ENCODE results near the gene ANKAR.
"Not testable (repeated sequence)": the region's sequence is repeated elsewhere in the genome, so short reads cannot be mapped to it uniquely, and the experiment has no call there.

Gene ANKAR, protein sequence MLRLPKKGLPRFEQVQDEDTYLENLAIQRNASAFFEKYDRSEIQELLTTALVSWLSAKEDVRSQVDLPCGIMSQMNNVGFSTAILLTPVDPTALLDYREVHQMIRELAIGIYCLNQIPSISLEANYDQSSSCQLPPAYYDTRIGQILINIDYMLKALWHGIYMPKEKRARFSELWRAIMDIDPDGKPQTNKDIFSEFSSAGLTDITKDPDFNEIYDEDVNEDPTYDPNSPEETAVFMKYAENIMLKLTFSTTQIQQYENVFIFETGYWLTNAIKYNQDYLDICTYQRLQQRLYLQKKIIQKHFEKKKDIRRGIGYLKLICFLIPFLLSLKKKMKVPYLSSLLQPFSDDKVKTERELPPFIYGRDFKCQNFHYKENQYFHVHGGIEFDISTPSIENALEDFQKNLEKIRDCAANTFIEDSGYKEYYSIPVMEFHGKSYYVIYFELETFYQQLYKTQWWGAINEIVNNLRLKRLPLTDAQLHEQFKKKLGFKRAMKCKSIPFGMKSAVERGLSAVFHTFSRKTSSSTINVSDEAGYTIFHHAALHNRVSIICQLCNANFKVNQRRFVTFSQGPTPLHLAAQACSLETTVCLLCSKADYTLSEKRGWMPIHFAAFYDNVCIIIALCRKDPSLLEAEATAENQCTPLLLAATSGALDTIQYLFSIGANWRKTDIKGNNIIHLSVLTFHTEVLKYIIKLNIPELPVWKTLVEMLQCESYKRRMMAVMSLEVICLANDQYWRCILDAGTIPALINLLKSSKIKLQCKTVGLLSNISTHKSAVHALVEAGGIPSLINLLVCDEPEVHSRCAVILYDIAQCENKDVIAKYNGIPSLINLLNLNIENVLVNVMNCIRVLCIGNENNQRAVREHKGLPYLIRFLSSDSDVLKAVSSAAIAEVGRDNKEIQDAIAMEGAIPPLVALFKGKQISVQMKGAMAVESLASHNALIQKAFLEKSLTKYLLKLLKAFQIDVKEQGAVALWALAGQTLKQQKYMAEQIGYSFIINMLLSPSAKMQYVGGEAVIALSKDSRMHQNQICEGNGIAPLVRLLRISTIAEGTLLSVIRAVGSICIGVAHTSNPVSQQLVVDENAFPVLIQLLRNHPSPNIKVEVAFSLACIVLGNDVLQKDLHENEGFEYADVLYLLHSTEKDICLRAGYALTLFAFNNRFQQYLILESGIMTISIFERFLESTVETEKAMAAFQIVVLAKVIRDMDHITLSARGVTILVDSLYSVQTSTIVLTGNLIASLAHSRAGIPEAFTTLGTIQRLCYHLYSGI (N-terminal part only)

DNA sequence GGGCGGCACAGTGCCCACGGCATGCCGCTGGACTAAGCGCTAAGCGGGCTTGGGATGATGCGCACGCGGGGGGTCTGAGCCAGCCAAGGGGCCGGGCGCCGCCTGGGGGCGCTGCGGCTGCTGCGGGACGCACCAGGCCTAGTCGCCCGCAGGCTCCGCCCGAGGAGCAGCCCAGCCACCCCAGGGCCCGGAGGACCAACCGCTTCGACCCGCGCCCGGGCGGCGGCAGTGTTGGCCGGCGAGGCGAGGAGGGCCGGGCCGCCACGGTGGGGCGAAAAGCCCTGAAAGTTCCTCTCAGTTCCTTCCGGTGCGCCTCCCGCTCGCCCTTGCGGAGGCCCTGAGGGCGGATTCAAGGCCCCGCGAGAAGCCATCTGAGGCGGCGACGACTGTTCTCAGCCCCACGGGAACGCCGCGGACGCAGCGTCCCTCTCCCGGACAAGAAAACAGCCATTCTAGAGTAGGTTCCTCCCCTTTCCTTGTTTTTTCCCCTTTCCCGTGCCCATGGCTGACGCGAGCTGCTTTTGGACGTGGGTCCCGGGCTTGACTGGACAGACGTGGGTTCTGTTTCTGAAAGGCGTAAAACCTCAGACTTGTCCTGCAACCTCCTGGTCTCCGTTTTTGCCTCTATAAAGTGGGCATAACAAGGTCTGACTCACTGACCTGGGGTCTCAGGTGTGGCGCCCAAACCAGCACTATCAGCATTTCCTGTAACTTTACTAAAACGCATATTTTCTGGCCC is at the start of gene ANKAR:
Gene ANKAR (plus strand): TSS at position 297 of the 739 bp plus-strand sequence. CDS start 1,821 bp downstream, outside the sequence.
- peak; percentile 79 for DNase-seq

DNA sequence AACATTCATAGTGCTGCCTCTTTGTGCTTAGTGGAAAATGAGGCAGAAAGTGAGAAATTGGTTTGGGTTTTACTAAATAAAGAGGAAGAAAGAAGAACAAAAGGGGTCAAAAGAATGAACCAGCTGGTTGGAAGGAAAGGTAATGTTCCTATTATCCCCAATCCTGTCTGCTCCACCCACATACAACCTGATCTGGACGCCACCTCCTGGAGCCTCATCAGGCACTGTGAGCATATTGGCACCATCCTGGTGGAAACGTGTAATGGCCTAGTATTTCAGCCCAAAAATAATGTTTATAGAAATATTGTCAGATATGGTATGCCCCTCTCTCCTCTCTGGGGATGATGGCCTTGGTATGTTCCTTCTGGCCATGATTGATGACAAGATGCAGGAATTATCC is 48.8 kb upstream of the ANKAR start:
- no peak for DNase-seq

DNA sequence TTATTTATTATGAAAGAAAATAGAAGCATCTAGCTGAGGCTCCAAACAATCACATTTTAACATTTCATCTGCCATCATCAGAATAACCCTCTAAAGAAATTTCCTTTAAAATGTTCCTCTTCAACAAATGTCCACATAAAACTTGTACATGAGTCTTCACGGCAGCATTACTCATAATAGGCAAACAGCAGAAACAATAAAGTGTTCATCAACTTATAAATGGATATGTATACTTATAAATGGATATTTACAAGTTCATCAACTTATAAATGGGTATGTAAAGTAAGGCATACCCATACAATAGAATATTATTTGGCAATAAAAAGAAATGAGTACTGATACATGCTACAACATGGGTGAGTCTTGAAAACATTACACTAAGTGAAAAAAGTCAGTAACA is 46.7 kb upstream of the ANKAR start:
- no peak for DNase-seq

DNA sequence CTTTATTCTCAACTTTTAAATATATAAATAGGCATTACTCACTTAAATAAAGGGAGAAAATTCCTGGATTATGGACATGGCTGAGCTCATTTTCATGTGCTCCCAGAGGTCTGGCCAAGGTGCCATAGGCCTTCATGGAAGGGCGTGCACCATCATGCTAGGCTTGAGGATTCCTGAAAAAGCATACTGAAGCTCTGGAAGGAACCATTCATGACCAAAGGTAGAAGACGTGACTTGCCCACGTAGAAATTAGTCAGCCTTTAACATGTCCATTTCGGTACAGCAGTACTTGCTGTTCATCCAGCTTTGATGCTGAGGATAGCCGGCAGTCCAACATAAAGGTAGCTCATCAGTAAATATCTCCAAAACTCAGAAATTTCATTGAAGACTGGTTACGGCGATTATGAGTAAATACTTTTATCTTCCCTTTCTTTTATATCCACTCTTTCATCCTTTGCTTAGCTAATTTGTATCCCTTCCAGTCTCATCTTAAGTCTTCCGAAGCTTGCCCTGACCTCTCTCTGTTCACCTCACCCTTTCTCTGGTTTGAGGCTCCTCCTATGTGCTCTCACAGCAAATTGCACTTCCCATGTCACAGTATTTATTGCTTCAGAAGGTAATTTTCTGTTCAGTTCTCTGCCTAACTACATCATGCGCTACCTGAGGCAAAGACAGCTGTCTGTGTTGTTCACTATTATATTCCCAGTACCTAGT is 45.5 kb upstream of the ANKAR start:
- peak; percentile 9 for DNase-seq

DNA sequence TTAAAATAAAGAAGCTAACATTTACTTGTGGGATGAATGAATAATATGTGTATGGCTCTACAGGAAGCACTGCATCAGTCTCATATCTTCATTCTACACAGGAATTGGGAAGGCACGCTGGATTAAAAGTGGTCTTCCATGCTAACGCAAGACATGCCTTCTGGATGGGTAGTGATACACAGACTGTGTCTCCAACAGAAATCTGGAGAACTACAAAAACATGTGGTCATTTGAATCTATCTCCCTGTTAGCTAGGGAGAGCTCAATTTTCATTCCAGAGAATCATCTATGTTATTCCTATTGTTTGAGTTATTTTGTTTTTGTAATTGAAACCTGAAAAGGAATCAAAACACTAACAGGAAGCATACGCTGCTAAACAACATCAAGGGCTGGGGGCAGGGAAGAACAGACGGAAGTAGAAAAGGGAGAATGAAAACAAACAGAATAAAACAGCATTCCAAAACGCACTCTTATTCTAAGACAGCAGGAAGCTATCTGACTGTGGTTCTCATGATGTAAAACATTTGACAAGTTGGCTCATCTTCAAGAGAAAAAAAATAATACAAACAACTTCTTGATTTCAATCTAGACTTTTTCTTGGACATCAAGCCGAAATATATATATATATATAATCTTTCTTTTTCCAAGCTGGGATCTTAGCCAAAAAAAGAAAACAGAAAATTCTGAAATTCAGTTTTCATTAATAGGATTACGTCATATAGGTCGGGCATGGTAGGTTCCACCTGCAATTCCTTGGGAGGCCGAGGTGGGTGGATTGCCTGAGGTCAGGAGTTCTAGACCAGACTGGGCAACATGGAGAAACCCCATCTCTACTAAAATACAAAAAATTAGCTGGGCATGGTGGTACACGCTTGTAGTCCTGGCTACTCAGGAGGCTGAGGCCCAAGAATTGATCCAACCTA is 44.7 kb upstream of the ANKAR start:
- no peak for DNase-seq

DNA sequence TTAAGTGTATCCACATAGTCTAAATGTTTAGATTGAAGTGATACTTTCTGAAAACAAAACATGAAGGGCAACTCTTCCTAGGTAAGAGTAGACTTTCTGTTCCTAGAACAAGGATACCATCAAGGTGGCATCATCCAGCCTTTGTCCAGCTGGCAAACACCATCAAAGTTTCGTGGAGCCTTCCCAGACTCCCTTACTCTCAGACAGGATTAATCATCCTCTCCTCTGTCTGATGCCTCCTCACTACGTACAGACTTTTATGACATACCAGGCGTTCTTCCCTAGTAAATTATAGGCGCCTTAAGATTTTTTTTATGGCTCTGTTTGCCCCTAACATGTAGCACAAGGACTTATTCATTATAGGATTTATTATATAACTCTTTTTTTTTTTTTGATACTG is 42.6 kb upstream of the ANKAR start:
- no peak for DNase-seq

DNA sequence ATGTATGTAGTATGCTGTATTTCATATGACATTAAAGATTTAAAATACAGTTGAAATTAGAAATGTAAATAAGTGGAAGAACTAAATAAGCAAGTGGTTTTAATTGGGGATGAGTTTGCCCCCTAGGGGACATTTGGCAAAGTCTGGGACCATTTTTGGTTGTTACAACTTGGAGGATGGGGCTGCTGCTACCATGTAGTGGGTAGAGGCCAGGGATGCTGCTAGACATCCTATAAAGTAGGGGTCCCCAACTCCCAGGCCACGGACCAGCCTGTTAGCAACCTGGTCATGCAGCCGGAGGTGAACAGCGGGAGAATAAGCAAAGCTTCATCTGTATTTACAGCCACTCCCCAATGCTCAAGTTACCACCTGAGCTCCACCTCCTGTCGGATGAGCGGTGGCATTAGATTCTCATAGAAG is 41.1 kb upstream of the ANKAR start:
- no peak for DNase-seq

DNA sequence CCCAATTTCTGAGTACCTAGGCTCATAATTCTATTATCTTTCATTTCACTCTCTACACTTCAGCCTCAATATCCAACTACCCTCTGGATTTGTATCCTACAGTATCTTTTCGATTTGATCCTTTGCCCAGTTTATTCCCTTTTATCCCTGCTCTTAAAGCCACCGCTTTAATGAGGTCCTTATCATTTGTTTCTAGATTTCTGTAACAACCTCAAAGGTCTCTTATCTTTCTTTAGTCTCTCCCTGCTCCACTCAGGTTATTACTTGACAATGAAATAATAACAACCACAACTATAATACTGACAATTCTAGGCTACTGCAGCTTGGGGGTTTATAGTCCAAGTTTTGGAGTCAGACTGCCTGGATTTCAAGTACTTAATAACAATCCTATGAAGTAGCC is 39.1 kb upstream of the ANKAR start:
- no peak for DNase-seq

DNA sequence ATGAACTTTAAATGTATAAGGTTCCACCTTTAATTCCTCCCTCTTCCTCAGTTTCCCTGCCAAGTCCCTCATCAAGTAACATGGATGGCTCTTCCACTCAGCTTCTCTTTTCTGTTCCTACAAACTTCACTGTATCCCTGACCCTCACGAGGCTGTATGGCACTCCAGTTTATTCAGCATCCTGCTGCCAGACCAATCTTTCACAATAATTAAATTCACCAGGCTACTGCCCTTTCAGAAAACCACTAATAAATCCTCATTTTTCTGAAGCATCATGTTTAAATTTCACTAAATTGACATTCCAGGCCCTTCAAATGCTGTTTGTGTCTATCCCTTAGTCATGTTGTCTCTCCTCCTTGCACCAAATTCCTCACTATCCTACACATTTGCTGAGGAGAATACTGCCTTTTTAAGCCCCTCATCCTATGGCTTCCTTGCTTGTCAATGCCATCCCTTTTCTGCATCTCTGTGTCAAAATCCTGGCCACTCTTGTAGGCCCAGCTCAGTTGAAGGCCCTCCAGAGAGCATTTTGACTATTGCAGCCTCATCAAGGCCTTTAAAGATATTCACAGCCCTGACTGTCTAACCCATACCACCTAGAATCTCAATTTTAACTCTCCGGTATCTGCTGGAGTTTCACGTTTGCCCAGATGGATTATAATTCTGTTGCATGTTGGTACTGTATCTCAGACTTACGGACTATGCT is 36.0 kb upstream of the ANKAR start:
- no peak for DNase-seq

DNA sequence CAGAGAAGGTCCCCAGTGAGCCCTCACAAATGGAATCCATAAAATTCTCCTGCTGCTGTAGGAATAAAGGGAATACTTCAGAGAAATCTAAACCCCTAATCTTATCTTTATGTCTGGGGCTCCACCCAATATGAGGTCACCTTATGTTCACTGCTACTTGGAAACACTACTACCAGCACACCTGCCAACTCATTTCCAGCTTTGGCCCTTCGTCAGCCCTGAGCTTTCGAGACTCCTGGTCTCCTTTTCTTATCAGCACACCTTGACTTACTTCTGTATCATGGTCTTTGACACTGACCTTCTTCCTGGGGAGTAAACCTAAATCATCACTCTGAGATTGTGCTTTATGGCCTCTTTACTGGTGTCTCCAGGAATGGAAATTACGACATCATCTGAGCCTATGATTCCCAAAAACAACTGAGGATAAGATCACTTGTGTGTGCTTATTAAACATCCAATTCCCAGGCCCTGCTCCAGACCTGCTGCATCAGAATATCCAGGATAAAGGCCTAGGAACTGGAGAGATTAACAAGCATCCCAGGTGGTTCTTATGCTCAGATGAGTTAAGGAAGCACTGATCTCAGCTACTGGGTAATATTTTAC is 35.4 kb upstream of the ANKAR start:
- no peak for DNase-seq

DNA sequence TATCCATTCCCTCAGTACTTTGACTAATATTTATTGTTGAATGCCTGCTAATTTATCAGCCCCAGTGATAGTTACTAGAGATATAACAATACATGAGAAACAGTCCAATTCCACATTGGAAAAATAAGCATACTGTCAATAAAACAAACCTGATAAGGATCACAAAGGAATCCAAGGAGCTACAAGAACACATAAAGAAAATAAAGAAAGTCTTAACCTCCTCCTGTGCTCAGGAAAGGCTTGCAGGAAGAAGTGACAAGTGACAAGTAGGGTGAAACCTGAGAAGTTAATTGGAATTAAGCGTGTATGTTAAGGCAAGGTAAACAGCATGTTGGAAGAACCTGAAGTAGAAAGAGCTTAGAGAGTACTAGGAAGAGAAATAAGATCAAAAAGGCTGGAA is 33.5 kb upstream of the ANKAR start:
- no peak for DNase-seq

DNA sequence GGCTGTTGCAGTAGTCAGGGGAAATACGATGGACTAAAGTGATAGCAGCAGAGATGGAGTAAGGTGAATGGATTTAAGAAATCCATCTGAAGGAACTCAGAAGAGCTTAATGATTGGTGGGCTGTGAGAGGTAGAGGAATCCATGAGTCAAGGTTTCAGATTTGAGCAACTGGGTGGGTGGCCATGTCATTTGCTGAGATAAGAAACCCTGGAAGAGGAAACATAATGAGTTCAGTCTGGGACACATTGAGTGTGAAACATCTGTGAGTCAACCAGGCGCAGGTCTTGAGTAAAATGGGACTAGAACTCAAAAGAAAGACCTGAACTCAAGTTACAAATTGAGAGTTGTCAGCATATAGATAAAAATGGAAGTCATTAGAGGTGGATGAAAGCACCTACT is 32.9 kb upstream of the ANKAR start:
- no peak for DNase-seq

DNA sequence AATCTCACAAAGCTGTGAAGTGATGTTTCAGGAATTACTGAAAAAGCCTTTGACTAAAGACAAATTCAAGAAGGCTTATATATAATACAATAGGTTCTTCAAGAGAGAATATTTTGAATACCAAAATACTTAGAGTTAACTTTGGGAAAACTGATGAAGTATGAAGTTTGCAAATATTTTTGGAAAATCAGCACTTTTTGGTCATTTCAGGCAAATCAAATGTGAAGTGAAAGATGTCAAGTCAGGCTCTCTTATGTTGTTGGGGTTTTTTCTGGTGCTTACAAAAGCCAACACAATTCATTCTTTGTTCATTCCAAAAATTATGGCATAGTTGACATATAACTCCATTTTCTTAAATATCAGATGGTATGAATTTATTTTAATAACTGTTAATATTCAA is 27.9 kb upstream of the ANKAR start:
- peak; percentile 22 for DNase-seq

DNA sequence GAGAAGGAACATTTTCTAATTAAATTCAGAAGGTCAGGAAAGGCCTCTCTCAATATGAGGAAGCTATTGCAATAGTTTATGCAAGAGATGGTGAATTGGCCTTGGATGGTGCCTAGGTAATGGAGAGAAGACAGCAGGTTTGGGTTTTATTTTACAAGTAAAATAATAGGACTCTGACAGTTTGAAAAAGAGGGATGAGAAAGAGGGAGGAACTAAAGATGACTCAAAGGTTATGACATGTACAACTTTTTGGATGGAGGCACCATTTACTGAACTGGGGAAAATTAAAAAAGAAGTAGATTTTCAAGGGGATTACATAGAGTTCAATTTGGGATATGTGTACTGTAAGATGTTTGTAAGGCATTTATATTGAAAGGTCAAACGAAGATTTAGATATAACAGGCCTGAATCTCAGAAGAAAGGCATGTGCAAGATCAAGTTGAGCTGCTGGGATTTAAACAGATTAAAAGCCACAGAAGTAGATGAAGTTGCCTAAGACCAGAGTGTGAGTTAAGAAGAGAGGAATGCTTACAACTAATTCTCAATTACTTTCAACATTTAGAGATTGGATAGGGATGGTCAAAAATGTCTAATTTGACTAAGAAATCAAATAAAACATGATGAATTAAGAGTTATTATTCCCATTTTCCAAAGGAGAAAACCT is 25.5 kb upstream of the ANKAR start:
- no peak for DNase-seq

DNA sequence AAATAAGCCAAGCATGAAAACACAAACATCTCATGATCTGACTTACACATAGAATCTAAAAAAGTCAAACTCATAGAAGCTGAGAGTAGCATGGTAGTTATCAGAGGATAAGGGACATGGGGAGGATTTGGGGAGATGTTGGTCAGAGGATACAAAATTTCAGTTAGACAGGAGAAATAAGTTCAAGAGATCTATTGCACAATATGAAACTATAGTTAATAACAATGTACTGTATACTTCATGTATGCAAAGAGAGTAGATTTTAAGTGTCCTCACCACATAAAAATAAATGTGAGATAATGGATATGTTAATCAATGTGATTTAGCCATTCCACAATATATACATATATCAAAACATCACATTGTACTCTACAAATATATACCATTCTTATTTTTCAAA is 23.2 kb upstream of the ANKAR start:
- no peak for DNase-seq

DNA sequence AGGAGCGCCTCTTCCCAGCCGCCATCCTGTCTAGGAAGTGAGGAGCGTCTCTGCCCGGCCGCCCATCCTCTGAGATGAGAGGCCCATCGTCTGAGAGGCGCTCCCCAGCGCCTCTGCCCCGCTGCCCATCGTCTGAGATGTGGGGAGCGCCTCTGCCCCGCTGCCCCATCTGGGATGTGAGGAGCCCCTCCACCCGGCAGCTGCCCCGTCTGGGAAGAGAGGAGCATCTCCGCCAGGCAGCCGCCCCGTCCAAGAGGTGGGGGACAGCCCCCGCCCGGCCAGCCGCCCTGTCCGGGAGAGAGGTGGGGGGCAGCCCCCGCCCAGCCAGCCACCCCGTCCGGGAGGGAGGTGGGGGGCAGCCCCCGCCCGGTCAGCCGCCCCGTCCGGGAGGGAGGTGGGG is 21.0 kb upstream of the ANKAR start:
- not testable (repeated sequence) for DNase-seq

DNA sequence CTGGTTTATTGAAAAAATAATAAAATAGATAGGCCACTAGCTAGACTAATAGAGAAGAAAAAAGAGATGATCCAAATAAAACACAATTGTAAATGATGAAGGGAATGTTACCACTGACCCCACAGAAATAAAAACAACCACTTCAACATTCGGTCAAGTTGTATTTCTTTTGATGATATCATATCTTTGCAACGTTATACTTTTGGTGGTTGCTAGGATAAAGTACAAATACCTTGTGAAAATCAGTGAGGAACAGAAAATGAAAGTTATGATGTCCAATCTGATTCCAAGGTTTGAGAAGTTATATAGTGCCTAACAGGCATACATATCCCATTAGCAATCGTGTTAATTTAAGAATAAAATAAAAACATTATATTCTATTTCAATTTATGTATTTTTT is 19.8 kb upstream of the ANKAR start:
- no peak for DNase-seq

DNA sequence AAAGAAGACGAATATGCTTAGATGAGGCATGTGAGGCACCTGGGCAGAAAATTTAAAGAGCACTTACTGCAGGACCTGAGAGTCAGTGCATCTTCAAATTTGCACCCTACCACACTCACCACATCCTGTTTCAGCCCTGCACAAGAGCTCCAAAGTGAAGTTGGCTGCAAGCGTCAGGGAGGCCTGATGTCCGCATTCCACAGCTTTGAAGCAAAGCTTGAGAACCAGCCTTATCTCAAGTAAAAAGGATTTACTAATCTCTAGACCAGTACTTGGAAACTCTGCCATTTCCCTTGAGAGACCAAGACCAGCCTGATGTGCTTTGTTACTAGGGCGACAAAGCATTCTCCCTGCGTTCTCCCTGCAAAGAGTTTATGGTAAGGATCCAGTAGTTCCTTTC is 16.6 kb upstream of the ANKAR start:
- DNase-seq = peak; percentile 67

Data from RPMI8226 (cell line).